K562 (cell line): ENCODE results near the gene OR2M7.
"Not testable (repeated sequence)": the region's sequence is repeated elsewhere in the genome, so short reads cannot be mapped to it uniquely, and the experiment has no call there.

Experiments used
- CBX8 ChIP-seq: fragments of 200-600 bp; sonication (generic); IDR thresholded peaks from 2 replicates; pipeline ENCODE4 v1.6.1; 2012; ENCODE audit warnings: borderline replicate concordance, mixed run types, low read depth, mild to moderate bottlenecking, moderate library complexity, mixed read lengths, low read length, control low read depth, inconsistent platforms; ENCODE audit not compliant: poor library complexity, severe bottlenecking; ENCODE audit errors: extremely low read depth
- FOXJ2 ChIP-seq: fragments of 200-800 bp; sonication (Bioruptor generic); IDR thresholded peaks from 2 replicates; pipeline ENCODE4 v1.6.1; 2016; ENCODE audit warnings: missing genetic modification characterization, missing compliant biosample characterization
- HDAC6 ChIP-seq: IDR thresholded peaks from 2 replicates; pipeline ENCODE4 v1.6.1; 2012; ENCODE audit warnings: low read depth, mild to moderate bottlenecking, control low read depth, inconsistent platforms, low read length, moderate library complexity
- TEAD4 ChIP-seq, 2 experiments: sonication (generic) in 1 of 2; formaldehyde crosslinking in 1 of 2; IDR thresholded peaks; 2 replicates each; pipeline versions ENCODE4 v1.6.1 to v1.8.0; 2012 to 2022; ENCODE audit warnings: borderline replicate concordance in 1 of 2, inconsistent platforms in 1 of 2, low read length in 1 of 2, mild to moderate bottlenecking in 1 of 2, missing genetic modification reagents in 1 of 2
- YBX1 ChIP-seq: fragments of 450-650 bp; IDR thresholded peaks from 2 replicates; pipeline ENCODE4 v1.7.1; 2016; ENCODE audit warnings: mild to moderate bottlenecking
- TF ChIP-seq, protein P1 (sequence below): fragments of 450-650 bp; formaldehyde crosslinking; IDR thresholded peaks from 2 replicates; pipeline ENCODE4 v1.4.0; 2020; ENCODE audit warnings: mild to moderate bottlenecking, mixed read lengths
- TF ChIP-seq, protein P2 (sequence below), 2 experiments: fragments of 450-650 bp in 1 of 2; sonication (generic) in 1 of 2; formaldehyde crosslinking in 1 of 2; IDR thresholded peaks in 1 of 2; conservative IDR thresholded peaks in 1 of 2; 2 replicates each; pipeline versions ENCODE4 v1.6.1 to v1.8.1; 2016 to 2023; ENCODE audit warnings: mild to moderate bottlenecking in 2 of 2, moderate library complexity in 2 of 2, inconsistent platforms in 1 of 2, missing genetic modification reagents in 1 of 2
- TF ChIP-seq, protein P3 (sequence below): fragments of 250-450 bp; sonication (Bioruptor Pico); IDR thresholded peaks from 2 replicates; pipeline ENCODE4 v1.8.0; 2022; ENCODE audit warnings: inconsistent platforms, mild to moderate bottlenecking, moderate library complexity, borderline replicate concordance

DNA sequence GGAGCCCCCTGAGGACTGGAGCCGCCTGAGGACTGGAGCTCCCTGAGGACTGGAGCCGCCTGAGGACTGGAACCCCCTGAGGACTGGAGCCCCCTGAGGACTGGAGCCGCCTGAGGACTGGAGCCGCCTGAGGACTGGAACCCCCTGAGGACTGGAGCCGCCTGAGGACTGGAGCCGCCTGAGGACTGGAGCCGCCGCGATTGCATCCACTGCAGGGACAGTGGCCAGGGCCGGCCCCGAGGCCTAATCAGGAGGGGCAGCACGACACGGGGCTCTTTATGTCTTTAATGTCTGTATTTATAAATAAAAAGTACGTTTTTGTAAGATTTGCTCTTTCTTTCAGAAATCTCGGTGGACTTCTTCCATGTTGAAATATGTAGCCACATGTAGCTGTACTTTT lies 17.6 kb downstream of the OR2M7 start:
- TF ChIP-seq FOXJ2 (tag); HDAC6; TEAD4 (IDR thresholded peaks at IDR 0.05; ENCODE audit: low read length); TEAD4 (CRISPR knock-in tag; IDR thresholded peaks at IDR 0.05; ENCODE audit: borderline replicate concordance); YBX1; CBX8: not testable (repeated sequence)
- TF ChIP-seq, protein P1, sequence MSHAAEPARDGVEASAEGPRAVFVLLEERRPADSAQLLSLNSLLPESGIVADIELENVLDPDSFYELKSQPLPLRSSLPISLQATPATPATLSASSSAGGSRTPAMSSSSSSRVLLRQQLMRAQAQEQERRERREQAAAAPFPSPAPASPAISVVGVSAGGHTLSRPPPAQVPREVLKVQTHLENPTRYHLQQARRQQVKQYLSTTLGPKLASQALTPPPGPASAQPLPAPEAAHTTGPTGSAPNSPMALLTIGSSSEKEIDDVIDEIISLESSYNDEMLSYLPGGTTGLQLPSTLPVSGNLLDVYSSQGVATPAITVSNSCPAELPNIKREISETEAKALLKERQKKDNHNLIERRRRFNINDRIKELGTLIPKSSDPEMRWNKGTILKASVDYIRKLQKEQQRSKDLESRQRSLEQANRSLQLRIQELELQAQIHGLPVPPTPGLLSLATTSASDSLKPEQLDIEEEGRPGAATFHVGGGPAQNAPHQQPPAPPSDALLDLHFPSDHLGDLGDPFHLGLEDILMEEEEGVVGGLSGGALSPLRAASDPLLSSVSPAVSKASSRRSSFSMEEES (CRISPR knock-in tag), result not testable (repeated sequence)
- TF ChIP-seq, protein P2, sequence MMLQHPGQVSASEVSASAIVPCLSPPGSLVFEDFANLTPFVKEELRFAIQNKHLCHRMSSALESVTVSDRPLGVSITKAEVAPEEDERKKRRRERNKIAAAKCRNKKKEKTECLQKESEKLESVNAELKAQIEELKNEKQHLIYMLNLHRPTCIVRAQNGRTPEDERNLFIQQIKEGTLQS (IDR thresholded peaks at IDR 0.05), result not testable (repeated sequence)
- TF ChIP-seq, protein P2 (CRISPR knock-in tag; conservative IDR thresholded peaks at IDR 0.05), result not testable (repeated sequence)
- TF ChIP-seq, protein P3, sequence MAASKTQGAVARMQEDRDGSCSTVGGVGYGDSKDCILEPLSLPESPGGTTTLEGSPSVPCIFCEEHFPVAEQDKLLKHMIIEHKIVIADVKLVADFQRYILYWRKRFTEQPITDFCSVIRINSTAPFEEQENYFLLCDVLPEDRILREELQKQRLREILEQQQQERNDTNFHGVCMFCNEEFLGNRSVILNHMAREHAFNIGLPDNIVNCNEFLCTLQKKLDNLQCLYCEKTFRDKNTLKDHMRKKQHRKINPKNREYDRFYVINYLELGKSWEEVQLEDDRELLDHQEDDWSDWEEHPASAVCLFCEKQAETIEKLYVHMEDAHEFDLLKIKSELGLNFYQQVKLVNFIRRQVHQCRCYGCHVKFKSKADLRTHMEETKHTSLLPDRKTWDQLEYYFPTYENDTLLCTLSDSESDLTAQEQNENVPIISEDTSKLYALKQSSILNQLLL (CRISPR knock-in tag), result not testable (repeated sequence)
